NOMO-1 treated with dmso at 0.1 percent for 144 hours (cell line): ENCODE results near the gene ACAD11.
A peak's percentile ranks its signal among the peaks of the same experiment; 100 is the strongest.

Source experiments
- DNase-seq: peaks from one replicate; lab custom pipeline; 2025; ENCODE audit not compliant: unreplicated experiment; lab: John Stamatoyannopoulos, UW

ACAD11 gene, protein sequence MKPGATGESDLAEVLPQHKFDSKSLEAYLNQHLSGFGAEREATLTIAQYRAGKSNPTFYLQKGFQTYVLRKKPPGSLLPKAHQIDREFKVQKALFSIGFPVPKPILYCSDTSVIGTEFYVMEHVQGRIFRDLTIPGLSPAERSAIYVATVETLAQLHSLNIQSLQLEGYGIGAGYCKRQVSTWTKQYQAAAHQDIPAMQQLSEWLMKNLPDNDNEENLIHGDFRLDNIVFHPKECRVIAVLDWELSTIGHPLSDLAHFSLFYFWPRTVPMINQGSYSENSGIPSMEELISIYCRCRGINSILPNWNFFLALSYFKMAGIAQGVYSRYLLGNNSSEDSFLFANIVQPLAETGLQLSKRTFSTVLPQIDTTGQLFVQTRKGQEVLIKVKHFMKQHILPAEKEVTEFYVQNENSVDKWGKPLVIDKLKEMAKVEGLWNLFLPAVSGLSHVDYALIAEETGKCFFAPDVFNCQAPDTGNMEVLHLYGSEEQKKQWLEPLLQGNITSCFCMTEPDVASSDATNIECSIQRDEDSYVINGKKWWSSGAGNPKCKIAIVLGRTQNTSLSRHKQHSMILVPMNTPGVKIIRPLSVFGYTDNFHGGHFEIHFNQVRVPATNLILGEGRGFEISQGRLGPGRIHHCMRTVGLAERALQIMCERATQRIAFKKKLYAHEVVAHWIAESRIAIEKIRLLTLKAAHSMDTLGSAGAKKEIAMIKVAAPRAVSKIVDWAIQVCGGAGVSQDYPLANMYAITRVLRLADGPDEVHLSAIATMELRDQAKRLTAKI

DNA sequence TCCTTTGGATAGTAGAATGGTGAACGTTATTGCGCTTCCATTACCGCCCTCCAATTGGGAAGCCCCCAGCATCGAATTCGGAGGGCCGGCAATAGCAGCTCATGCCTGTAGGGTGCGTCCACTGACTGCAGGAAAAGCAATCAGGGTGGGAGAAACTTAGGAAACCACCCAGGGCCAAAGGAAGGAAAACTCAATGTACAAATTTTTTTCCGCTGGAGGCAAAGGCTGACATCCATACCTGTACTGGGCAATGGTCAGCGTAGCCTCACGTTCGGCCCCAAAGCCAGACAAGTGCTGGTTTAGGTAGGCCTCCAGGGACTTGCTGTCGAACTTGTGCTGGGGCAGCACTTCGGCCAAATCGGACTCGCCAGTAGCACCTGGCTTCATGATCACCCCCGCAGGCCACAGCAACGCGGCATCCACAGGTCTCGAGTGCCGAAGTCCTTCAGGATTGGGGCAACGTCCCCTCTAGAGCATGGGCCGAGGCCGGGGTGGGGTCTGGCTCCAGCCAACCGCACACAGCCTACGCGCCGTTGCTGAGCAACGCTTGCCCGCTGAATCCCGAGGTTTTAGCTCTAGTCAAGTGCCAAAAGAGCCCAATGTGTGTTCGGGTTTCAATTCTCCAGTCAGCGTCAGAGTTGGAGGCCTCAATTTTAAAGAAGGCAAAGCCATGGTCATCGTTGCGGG, at the start of gene ACAD11:
ACAD11 (minus strand) TSS at position 445 of the 687 bp plus-strand sequence; CDS start at position 387, 58 bp downstream.
- peak; percentile 64 for DNase-seq

GRCh38 chr3:132703733-132704132, 44.1 kb upstream of the ACAD11 start:
- no peak for DNase-seq

DNA sequence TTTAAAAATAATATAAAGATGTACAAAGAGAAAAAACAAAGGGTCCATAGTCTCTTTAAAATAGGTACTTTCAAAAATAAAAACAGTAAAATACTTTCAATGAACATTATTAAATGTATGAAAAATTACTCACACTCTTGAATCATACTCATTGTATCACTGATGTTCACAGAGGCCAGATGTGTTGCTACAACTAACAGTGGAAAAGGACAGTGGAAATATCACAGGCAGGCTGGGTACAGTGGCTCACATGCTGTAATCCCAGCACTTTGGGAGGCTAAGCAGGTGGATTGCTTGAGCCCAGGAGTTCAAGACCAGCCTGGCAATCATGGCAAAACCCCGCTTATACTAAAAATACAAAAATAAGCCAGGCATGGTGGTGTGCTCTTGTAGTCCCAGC, 35.8 kb upstream of the ACAD11 start:
- no peak for DNase-seq

DNA sequence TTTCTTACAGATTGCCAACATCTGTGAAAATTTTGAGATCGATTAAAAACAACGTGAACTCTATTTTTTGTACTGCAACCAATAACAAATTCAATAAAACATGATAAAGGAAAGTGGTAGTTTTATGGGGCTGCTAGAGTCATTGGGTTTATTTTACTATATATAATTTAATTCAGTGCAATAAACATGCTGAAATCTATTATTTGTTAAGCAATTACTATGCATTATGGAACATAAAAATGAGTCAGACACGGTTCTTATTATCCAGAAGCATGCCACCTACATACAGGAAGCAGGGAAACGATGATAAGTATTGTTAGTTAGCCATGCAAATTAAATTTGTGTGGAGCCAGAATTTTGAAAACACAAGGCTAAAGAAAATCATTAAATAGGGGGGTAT, 35.4 kb upstream of the ACAD11 start:
- DNase-seq: no peak

GRCh38 chr3:132690040-132690439, 30.4 kb upstream of the ACAD11 start:
- DNase-seq: no peak

DNA sequence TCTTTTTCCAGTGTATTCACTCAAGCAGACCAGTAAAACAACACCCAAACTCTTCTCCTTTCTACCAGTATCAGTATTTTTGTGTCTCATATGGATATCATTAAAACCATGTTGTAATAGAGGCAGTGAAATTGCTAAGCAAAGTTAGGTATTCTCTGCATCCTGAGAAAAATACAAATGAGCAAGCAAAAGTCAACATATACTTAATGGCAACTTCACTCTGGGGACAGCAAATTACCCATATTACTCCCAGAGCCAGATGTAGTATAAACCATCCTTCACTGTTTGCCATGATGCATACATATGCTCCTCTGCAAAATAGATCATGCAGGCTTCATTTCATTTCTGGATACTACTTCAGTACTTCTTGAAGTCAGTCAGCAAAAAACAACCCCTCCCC, 22.6 kb upstream of the ACAD11 start:
- DNase-seq: no peak

DNA sequence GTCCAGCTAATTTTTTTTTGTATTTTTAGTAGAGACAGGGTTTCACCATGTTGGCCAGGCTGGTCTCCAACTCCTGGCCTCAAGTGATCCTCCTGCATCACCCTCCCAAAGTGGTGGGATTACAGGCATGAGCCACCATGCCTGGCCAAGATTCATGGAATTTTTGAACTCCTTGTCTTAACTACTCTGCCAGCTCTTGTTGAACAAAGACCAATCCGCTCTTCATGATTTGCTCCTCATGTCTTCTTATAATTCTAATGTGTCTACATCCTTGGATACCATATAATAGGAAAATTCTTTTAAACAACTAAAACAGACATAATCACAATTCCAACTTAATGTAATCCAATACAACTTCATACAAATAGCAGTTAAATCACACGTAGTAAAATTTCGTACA, 21.8 kb upstream of the ACAD11 start:
- no peak for DNase-seq

- no peak for DNase-seq
Measured at GRCh38 chr3:132679911-132680310, 20.3 kb upstream of the ACAD11 start.

DNA sequence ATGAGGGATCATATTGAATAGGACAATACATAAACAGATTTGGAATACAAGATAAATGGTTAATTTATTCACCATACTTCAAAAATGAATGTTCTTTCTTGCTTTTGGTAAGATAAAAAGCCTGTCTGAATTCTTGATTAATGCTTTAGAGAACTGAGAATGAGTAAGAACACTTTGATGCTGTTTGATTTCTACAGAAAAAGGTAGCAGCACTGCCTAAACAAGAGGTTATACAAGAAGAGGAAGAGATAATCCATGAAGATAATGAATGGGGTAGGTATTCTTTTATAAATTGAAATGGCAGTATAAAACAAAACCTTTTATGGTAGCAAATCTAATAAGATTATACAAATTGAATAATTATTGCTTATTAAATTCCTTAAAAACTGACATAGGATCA, 15.8 kb upstream of the ACAD11 start:
- no peak for DNase-seq

- DNase-seq: no peak
Measured at GRCh38 chr3:132669256-132669777, 9.7 kb upstream of the ACAD11 start.

DNA sequence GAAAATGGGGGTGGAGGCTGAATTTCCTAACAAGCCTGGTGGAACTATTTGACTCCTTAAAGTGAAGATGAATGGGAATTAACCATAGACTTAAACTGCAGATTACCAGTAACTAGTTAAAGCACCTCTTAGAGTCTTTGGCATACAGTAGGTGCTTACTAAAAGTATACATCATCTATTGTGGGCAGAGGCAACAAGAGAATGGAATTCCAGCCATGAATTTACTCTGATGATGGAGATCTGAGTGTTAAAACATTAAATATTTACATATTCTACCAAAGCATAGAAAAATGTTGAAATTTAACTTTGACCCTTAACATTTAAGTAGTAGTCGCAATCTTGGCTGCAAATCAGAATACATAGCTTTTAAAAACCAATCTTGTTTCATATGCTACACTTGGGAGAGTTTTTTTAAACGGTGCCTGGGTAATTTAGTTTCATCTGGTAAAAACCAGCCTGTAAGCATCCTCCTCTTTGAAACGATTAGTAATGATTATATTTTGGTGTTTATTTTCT, 5.7 kb upstream of the ACAD11 start:
- DNase-seq: no peak

GRCh38 chr3:132662212-132662611, 2.6 kb upstream of the ACAD11 start:
- no peak for DNase-seq

GRCh38 chr3:132661101-132661500, 1.5 kb upstream of the ACAD11 start:
- DNase-seq: no peak

DNA sequence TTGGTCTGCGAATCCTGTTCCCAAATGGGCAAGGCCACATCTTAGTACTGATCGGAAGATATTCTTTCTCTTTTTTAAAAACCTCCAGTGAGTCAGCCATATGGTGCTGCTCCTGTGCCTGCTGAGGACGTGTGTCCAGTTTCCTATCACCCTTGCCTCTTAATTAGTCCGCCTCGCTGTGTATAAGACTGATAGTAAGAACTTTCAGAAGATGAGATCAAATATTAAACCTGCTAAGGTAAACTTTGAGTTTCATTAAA, 1.1 kb upstream of the ACAD11 start:
- no peak for DNase-seq

DNA sequence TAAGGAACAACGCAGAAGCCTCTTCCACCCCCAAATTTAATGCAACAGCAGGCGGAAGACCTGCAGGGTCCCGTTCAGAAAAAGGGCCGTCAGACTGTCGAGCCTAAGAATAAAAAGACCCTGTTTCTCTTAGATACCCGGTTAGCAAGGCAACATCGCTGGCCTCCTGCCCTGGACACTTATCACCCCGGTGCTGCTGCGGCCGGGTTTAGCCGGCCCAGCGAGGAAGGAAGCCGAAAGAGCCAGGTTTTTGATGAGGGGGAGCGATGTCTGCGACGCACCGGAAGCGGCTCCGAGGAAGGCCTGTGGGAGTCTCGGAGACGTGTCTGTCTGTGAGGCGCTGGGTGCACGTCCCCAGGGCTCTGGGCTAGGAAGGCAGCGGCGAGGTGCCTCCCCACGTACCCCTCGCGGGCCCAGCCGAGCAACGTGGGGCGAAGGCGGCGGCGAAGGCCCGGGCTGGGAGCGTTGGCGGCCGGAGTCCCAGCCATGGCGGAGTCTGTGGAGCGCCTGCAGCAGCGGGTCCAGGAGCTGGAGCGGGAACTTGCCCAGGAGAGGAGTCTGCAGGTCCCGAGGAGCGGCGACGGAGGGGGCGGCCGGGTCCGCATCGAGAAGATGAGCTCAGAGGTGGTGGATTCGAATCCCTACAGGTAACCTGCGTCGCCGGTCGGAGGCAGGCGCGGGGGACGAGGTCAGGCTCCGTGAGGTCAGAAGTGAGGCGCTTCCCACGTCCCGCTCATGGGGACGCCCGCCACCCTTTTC, 622 bp upstream of the ACAD11 start, which contains the start of gene UBA5:
UBA5 (plus strand) TSS at position 278 of the 759 bp plus-strand sequence; CDS start at position 487, 209 bp downstream.
- peak; percentile 73 for DNase-seq

- no peak for DNase-seq
Measured at GRCh38 chr3:132659000-132659364, 627 bp downstream of the ACAD11 start.

DNA sequence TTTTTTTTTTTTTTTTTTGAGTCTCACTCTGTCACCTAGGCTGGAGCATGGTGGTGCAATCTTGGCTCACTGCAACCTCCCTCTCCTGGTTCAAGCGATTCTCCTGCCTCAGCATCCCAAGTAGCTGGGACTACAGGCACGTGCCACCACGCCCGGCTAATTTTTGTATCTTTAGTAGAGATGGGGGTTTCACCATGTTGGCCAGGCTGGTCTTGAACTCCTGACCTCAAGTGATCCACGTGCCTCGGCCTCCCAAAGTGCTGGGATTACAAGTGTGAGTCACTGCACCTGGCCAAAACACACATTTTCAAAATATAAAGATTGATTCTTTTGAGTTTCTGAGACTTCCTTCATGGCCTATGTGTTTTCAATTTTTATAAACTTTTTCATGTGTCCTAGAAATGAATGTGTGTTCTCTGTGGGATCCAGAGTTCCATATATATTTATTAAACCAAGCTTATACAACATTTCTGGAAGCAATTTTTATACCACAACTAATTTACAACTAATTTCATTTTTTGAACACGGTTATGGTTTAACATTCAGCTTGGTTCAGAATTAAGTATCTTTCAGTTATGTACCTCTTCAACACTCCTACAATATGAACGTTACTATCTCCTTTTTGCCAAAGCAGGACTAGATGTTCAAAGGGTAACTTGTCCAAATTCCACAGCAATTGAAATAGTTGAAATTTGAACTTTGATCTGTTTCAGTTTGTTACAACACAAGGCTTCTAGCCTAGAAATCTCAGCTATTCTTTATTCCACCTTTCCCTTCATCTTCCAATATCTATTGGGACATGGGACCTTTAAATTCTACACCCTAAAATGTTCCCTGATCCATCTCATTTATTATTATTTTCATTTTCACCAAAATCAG, 1.5 kb downstream of the ACAD11 start:
- no peak for DNase-seq

- DNase-seq: no peak
Measured at GRCh38 chr3:132655471-132655870, 4.1 kb downstream of the ACAD11 start.

DNA sequence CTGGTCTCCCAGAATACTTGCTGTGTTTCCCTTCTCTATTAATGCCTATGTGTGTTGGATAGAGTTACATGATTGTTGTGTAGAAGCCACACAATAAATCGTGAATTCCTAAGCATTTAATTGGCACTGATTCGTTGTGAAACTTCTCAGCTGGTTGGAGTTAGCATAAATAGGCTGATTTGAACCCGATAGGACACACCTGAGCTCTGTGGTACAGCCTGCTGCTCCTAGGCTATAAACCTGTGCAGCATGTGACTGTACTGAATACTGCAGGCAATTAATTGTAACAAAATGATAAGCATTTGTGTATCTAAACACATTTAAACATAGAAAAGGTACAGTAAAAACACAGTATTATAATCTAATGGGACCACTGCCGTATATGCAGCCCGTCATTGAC, 4.9 kb downstream of the ACAD11 start:
- DNase-seq: no peak

DNA sequence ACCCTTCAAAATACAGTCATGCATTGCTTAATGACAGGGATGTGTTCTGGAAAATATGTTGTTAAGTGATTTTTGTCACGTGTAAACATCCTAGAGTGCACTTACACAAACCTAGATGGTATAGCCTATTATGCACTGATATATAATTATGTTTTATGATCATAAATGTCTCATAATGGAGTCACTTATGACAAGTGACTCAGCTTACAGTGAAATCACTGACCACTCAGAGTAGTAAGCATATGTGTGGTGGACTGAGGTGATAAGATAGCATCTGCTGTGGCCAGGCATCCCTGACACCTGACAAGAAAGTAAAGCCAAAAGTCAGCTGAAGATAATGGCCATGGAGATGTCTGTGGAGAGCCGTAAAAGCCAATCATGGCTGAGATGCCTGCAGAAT, 5.4 kb downstream of the ACAD11 start:
- no peak for DNase-seq
